H54 (cell line): ENCODE data around the gene FN3K.

Experiments used
- DNase-seq: peaks from one replicate; pipeline ENCODE4 v3.0.0; 2011; ENCODE audit warnings: low spot score, mixed read lengths; ENCODE audit not compliant: insufficient read length
- FAIRE-seq: peaks from 3 replicates; lab custom pipeline; 2011; peaks lifted over from hg19 to GRCh38; lab: Jason Lieb, UNC
- POLR2A ChIP-seq: IDR thresholded peaks from 2 replicates; pipeline ENCODE4 v1.6.1; 2011; ENCODE audit warnings: low read depth, mild to moderate bottlenecking, low read length

FN3K gene

GRCh38 chr17:82734987-82735866 is at the start of gene FN3K:
TSS of gene FN3K (plus strand) at chr17:82735615. CDS start at chr17:82735637, 22 bp downstream.
- peak; percentile 43; the same call in 1 of the 2 replicates for TF ChIP-seq POLR2A
- DNase-seq (no peak), FAIRE-seq (no peak)

GRCh38 chr17:82686366-82687324 is 48.8 kb upstream of the FN3K start:
- no peak for FAIRE-seq
- no peak for TF ChIP-seq POLR2A
- no peak for DNase-seq

GRCh38 chr17:82687375-82687861 is 48.0 kb upstream of the FN3K start:
- no peak for FAIRE-seq
- no peak for DNase-seq

GRCh38 chr17:82687871-82688270 is 47.5 kb upstream of the FN3K start:
- DNase-seq (no peak), FAIRE-seq (no peak)
- TF ChIP-seq POLR2A = no peak

More at GRCh38 chr17:82687375-82687861, 48.0 kb upstream of the FN3K start:
- TF ChIP-seq POLR2A = no peak

GRCh38 chr17:82689077-82689476 is 46.3 kb upstream of the FN3K start:
- FAIRE-seq (no peak), DNase-seq (no peak)
- no peak for TF ChIP-seq POLR2A

- FAIRE-seq (no peak), DNase-seq (no peak)
- no peak for TF ChIP-seq POLR2A
Measured at GRCh38 chr17:82690786-82691489, 44.5 kb upstream of the FN3K start.

GRCh38 chr17:82691714-82692113 is 43.7 kb upstream of the FN3K start:
- FAIRE-seq = no peak
- DNase-seq = no peak
- no peak for TF ChIP-seq POLR2A

- DNase-seq (no peak), FAIRE-seq (no peak)
- TF ChIP-seq POLR2A = no peak
Measured at GRCh38 chr17:82692268-82692667, 43.1 kb upstream of the FN3K start.

GRCh38 chr17:82693168-82693867 is 42.1 kb upstream of the FN3K start:
- TF ChIP-seq POLR2A = no peak
- no peak for FAIRE-seq
- no peak for DNase-seq

GRCh38 chr17:82694647-82695046 is 40.8 kb upstream of the FN3K start:
- TF ChIP-seq POLR2A = no peak
- FAIRE-seq (no peak), DNase-seq (no peak)

- no peak for FAIRE-seq
- TF ChIP-seq POLR2A = no peak
- no peak for DNase-seq
Measured at GRCh38 chr17:82696259-82696658, 39.2 kb upstream of the FN3K start.

- TF ChIP-seq POLR2A = no peak
- FAIRE-seq (no peak), DNase-seq (no peak)
Measured at GRCh38 chr17:82696916-82697807, 38.3 kb upstream of the FN3K start.
